Measurements from ENCODE around the gene SPIRE1. TPM values are rescaled to one million over a fixed set of nuclear protein-coding genes. Genes with fewer than 3 reads are reported as not detected.

Gene SPIRE1
- total RNA-seq, 2 experiments from 2014 or later = 0.19 to 2.4 TPM

DNA sequence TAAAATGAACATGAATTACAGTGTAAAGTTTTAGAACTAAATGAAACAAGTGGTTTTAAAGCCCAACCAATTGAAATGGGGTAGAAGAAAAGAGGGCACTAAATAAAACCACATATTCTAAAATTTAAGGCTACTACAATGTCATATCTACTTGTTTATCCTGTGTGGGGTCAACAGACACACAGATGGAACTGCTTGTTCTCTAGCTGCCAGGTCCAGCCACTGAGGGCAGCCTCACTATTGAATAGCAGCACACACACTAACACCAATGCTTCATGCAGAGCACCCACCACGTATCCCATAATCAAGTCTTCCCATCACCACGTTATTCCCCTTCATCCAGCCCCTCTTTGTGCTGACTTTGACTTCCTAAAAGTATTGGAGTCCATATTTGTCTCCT is 88.1 kb downstream of the SPIRE1 start:
- intact Hi-C loops (cut with micrococcal nuclease; ENCODE audit: unreplicated experiment) = no loop called here
- Histone ChIP-seq H4K20me1 (ENCODE audit: insufficient read depth, low read length) (no peaks in the 10 kb centered on the region), H3K4me1 (ENCODE audit: insufficient read depth, low read length, poor library complexity, severe bottlenecking) (no peaks in the 10 kb centered on the region), H3K4me2 (ENCODE audit: low read length) (no peak overlapping the region), H3K36me3 (ENCODE audit: insufficient read depth, low read length) (no peaks in the 10 kb centered on the region), H3K9me3 (ENCODE audit: low read length) (no peaks in the 10 kb centered on the region), H3K27ac (ENCODE audit: low read depth, low read length, poor library complexity, severe bottlenecking) (no peak overlapping the region), H3K4me3 (ENCODE audit: low read depth, low read length, poor library complexity, severe bottlenecking) (no peak overlapping the region), H3K9me2 (ENCODE audit: insufficient read depth, low read length) (no peaks in the 10 kb centered on the region), H2AFZ (ENCODE audit: low read length) (no peak overlapping the region), H3K79me2 (ENCODE audit: insufficient read depth, low read depth, low read length) (no peaks in the 10 kb centered on the region)
- CTCF ChIA-PET (ENCODE audit: unreplicated experiment) = no interaction called here
- no peak for DNase-seq (ENCODE audit: low spot score)
- TF ChIP-seq, protein P1, sequence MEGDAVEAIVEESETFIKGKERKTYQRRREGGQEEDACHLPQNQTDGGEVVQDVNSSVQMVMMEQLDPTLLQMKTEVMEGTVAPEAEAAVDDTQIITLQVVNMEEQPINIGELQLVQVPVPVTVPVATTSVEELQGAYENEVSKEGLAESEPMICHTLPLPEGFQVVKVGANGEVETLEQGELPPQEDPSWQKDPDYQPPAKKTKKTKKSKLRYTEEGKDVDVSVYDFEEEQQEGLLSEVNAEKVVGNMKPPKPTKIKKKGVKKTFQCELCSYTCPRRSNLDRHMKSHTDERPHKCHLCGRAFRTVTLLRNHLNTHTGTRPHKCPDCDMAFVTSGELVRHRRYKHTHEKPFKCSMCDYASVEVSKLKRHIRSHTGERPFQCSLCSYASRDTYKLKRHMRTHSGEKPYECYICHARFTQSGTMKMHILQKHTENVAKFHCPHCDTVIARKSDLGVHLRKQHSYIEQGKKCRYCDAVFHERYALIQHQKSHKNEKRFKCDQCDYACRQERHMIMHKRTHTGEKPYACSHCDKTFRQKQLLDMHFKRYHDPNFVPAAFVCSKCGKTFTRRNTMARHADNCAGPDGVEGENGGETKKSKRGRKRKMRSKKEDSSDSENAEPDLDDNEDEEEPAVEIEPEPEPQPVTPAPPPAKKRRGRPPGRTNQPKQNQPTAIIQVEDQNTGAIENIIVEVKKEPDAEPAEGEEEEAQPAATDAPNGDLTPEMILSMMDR (conservative IDR thresholded peaks at IDR 0.05; ENCODE audit: low read length) = no peak
- no peak for TF ChIP-seq EZH2phosphoT487 (IDR thresholded peaks at IDR 0.05; ENCODE audit: borderline replicate concordance, low read depth, low read length)
- POLR2A ChIA-PET = no interaction called here
- no TSS peak for BruUV-seq (replicated peaks)

DNA sequence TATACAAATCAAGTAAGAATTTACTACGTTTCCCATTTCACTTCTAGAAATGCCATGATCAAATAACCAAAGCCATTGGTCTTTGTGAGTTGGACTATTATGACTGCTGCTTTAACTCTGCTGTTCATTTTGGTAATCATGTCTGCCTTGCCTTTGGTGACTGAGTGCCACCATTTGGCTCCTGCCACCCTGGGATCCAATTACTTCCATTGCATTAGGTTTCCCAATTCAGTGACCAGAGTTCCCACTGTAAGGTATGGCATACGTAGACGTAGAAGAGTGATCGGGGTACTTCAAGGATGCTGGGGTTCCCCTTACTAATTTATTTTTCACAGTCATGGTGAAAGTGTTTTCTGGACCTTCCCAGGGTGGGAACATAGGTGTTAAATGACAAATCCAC is 90.1 kb downstream of the SPIRE1 start:
- no peak overlapping the region for H3K4me3 ChIP-seq (ENCODE audit: low read depth, low read length, poor library complexity, severe bottlenecking)
- H3K27ac ChIP-seq (ENCODE audit: low read depth, low read length, poor library complexity, severe bottlenecking) = no peak overlapping the region
- TF ChIP-seq, protein P1 (conservative IDR thresholded peaks at IDR 0.05; ENCODE audit: low read length) = no peak
- no peak for TF ChIP-seq EZH2phosphoT487 (IDR thresholded peaks at IDR 0.05; ENCODE audit: borderline replicate concordance, low read depth, low read length)
- no peak overlapping the region for H2AFZ ChIP-seq (ENCODE audit: low read length)
- no peaks in the 10 kb centered on the region for H4K20me1 ChIP-seq (ENCODE audit: insufficient read depth, low read length)
- no peaks in the 10 kb centered on the region for H3K9me2 ChIP-seq (ENCODE audit: insufficient read depth, low read length)
- H3K36me3 ChIP-seq (ENCODE audit: insufficient read depth, low read length) = no peaks in the 10 kb centered on the region
- intact Hi-C loops (cut with micrococcal nuclease; ENCODE audit: unreplicated experiment) = no loop called here
- no TSS peak for BruUV-seq (replicated peaks)
- CTCF ChIA-PET (ENCODE audit: unreplicated experiment) = no interaction called here
- H3K9me3 ChIP-seq (ENCODE audit: low read length) = no peaks in the 10 kb centered on the region
- H3K79me2 ChIP-seq (ENCODE audit: insufficient read depth, low read depth, low read length) = no peaks in the 10 kb centered on the region
- no peak for DNase-seq (ENCODE audit: low spot score)
- H3K4me1 ChIP-seq (ENCODE audit: insufficient read depth, low read length, poor library complexity, severe bottlenecking) = no peaks in the 10 kb centered on the region
- H3K4me2 ChIP-seq (ENCODE audit: low read length) = no peak overlapping the region
- POLR2A ChIA-PET = no interaction called here

DNA sequence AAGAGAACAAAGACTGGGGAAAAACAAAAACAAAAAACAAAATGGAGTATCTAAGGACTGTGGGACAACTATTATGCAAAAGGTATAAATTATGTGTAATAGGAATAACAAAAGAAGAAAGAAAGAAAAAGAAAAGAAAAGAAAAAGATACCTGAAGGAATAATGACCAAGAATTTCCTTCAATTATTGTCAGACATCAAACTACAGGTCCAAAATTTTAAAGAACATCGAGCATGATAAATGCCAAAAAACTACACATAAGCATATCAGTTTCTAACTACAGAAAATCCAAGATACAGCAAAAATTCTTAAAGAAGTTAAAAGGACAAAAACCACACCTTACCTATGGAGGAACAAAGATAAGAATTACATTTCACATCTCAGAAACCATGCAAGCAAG is 93.0 kb downstream of the SPIRE1 start:
- no peak for DNase-seq (ENCODE audit: low spot score)
- Histone ChIP-seq H3K36me3 (ENCODE audit: insufficient read depth, low read length) (no peaks in the 10 kb centered on the region), H3K4me3 (ENCODE audit: low read depth, low read length, poor library complexity, severe bottlenecking) (no peak overlapping the region), H3K4me2 (ENCODE audit: low read length) (no peak overlapping the region), H3K27ac (ENCODE audit: low read depth, low read length, poor library complexity, severe bottlenecking) (no peak overlapping the region), H3K9me3 (ENCODE audit: low read length) (no peaks in the 10 kb centered on the region), H2AFZ (ENCODE audit: low read length) (no peak overlapping the region), H3K9me2 (ENCODE audit: insufficient read depth, low read length) (no peaks in the 10 kb centered on the region), H3K4me1 (ENCODE audit: insufficient read depth, low read length, poor library complexity, severe bottlenecking) (no peaks in the 10 kb centered on the region), H3K79me2 (ENCODE audit: insufficient read depth, low read depth, low read length) (no peaks in the 10 kb centered on the region), H4K20me1 (ENCODE audit: insufficient read depth, low read length) (no peaks in the 10 kb centered on the region)
- intact Hi-C loops (cut with micrococcal nuclease; ENCODE audit: unreplicated experiment) = no loop called here
- no TSS peak for BruUV-seq (replicated peaks)
- ChIA-PET CTCF (ENCODE audit: unreplicated experiment) (no interaction called here), POLR2A (no interaction called here)
- TF ChIP-seq, protein P1 (conservative IDR thresholded peaks at IDR 0.05; ENCODE audit: low read length) = no peak
- no peak for TF ChIP-seq EZH2phosphoT487 (IDR thresholded peaks at IDR 0.05; ENCODE audit: borderline replicate concordance, low read depth, low read length)
